ENCODE results near the gene CCDC177. TPM values are rescaled to one million over a fixed set of nuclear protein-coding genes. Genes with fewer than 3 reads are reported as not detected.
A peak's percentile ranks its signal among the peaks of the same experiment; 100 is the strongest.

Gene CCDC177
- total and polyA plus RNA-seq, 4 donors: 0.08 TPM; not detected in 3

DNA sequence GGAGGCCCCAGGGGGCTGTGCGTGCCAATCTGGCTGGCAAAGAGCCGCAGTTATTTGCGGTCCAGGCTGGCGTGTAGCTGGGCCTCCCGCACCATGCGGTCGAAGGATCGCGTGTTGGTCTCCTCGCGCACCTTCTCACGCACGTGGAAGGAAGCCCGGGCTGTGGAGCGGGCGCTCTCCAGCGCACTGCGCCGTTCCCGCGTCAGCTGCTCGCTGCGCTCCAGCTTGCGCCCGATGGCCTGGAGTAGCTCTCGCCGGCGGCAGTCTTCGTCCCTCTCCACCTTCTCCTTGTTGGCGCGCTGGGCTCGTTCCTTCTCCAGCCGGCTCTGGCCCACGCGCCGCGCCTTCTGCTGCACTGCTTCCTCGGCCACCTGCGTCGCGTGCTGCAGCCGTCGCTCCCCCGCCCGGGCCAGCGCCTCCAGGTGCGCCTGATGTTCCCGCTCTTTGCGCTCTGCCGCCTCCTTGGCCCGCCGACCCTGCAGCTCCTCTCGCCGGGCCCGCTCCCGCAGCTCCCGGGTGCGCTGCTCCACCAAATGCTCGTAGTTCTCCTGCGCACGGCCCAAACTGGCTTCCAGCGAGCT lies 3.1 kb downstream of the CCDC177 start:
- 16% methylated on average over 62 of the region's 62 CpGs for WGBS
- peak overlapping the region in 2 of 3 donors; percentile 48 to 55 for H3K4me3 ChIP-seq (ENCODE audit: low read depth in 1 of 3, low read length in 3 of 3)

More for the DNA sequence above, 3.1 kb downstream of the CCDC177 start:
- DNase-seq (ENCODE audit: low spot score): no peak
- Histone ChIP-seq H3K9me3 (ENCODE audit: control insufficient read depth in 4 of 4, low read length in 3 of 4) (no peaks in the 10 kb centered on the region), H3K36me3 (ENCODE audit: control insufficient read depth in 4 of 4, insufficient read depth in 3 of 4, low read depth in 1 of 4, low read length in 3 of 4) (no peaks in the 10 kb centered on the region), H3K27me3 (ENCODE audit: control insufficient read depth in 4 of 4, insufficient read depth in 4 of 4, low read length in 3 of 4) (peaks cover 4 to 16% (median 8%) of the 10 kb centered on the region in 4 donors), H3K27ac (ENCODE audit: low read depth in 1 of 2, low read length in 2 of 2) (no peak overlapping the region), H3K4me1 (ENCODE audit: control insufficient read depth in 4 of 4, insufficient read depth in 4 of 4, low read length in 3 of 4) (peaks cover 8 to 33% (median 15%) of the 10 kb centered on the region in 4 donors), H3K9ac (ENCODE audit: low read depth in 1 of 2, low read length in 2 of 2) (no peak overlapping the region)
- TF ChIP-seq RAD21 (IDR thresholded peaks at IDR 0.05) (no peak), HNF4A (conservative IDR thresholded peaks at IDR 0.05) (no peak), RXRA (IDR thresholded peaks at IDR 0.05) (no peak), GABPA (IDR thresholded peaks at IDR 0.05 in 1 of 2, conservative IDR thresholded peaks at IDR 0.05 in 1 of 2) (no peak), TAF1 (conservative IDR thresholded peaks at IDR 0.05) (no peak), HNF4G (IDR thresholded peaks at IDR 0.05) (no peak), SP1 (IDR thresholded peaks at IDR 0.05) (no peak), JUND (IDR thresholded peaks at IDR 0.05) (no peak), YY1 (IDR thresholded peaks at IDR 0.05) (no peak), NR2F2 (IDR thresholded peaks at IDR 0.05) (no peak), EGR1 (IDR thresholded peaks at IDR 0.05; ENCODE audit: low read depth in 2 of 2) (no peak)
- TF ChIP-seq, protein P1, sequence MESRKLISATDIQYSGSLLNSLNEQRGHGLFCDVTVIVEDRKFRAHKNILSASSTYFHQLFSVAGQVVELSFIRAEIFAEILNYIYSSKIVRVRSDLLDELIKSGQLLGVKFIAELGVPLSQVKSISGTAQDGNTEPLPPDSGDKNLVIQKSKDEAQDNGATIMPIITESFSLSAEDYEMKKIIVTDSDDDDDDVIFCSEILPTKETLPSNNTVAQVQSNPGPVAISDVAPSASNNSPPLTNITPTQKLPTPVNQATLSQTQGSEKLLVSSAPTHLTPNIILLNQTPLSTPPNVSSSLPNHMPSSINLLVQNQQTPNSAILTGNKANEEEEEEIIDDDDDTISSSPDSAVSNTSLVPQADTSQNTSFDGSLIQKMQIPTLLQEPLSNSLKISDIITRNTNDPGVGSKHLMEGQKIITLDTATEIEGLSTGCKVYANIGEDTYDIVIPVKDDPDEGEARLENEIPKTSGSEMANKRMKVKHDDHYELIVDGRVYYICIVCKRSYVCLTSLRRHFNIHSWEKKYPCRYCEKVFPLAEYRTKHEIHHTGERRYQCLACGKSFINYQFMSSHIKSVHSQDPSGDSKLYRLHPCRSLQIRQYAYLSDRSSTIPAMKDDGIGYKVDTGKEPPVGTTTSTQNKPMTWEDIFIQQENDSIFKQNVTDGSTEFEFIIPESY (IDR thresholded peaks at IDR 0.05): no peak
- TF ChIP-seq, protein P2, sequence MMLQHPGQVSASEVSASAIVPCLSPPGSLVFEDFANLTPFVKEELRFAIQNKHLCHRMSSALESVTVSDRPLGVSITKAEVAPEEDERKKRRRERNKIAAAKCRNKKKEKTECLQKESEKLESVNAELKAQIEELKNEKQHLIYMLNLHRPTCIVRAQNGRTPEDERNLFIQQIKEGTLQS (IDR thresholded peaks at IDR 0.05): no peak
- TF ChIP-seq, protein P3, sequence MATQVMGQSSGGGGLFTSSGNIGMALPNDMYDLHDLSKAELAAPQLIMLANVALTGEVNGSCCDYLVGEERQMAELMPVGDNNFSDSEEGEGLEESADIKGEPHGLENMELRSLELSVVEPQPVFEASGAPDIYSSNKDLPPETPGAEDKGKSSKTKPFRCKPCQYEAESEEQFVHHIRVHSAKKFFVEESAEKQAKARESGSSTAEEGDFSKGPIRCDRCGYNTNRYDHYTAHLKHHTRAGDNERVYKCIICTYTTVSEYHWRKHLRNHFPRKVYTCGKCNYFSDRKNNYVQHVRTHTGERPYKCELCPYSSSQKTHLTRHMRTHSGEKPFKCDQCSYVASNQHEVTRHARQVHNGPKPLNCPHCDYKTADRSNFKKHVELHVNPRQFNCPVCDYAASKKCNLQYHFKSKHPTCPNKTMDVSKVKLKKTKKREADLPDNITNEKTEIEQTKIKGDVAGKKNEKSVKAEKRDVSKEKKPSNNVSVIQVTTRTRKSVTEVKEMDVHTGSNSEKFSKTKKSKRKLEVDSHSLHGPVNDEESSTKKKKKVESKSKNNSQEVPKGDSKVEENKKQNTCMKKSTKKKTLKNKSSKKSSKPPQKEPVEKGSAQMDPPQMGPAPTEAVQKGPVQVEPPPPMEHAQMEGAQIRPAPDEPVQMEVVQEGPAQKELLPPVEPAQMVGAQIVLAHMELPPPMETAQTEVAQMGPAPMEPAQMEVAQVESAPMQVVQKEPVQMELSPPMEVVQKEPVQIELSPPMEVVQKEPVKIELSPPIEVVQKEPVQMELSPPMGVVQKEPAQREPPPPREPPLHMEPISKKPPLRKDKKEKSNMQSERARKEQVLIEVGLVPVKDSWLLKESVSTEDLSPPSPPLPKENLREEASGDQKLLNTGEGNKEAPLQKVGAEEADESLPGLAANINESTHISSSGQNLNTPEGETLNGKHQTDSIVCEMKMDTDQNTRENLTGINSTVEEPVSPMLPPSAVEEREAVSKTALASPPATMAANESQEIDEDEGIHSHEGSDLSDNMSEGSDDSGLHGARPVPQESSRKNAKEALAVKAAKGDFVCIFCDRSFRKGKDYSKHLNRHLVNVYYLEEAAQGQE (IDR thresholded peaks at IDR 0.05): no peak
- TF ChIP-seq, protein P4, sequence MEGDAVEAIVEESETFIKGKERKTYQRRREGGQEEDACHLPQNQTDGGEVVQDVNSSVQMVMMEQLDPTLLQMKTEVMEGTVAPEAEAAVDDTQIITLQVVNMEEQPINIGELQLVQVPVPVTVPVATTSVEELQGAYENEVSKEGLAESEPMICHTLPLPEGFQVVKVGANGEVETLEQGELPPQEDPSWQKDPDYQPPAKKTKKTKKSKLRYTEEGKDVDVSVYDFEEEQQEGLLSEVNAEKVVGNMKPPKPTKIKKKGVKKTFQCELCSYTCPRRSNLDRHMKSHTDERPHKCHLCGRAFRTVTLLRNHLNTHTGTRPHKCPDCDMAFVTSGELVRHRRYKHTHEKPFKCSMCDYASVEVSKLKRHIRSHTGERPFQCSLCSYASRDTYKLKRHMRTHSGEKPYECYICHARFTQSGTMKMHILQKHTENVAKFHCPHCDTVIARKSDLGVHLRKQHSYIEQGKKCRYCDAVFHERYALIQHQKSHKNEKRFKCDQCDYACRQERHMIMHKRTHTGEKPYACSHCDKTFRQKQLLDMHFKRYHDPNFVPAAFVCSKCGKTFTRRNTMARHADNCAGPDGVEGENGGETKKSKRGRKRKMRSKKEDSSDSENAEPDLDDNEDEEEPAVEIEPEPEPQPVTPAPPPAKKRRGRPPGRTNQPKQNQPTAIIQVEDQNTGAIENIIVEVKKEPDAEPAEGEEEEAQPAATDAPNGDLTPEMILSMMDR (IDR thresholded peaks at IDR 0.05; ENCODE audit: low read depth, low read length, missing input control): no peak
- TF ChIP-seq, protein P5, sequence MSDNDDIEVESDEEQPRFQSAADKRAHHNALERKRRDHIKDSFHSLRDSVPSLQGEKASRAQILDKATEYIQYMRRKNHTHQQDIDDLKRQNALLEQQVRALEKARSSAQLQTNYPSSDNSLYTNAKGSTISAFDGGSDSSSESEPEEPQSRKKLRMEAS (IDR thresholded peaks at IDR 0.05): no peak
